Liver (tissue), 9 donors: ENCODE measurements around the gene CEACAM20. TPM values are rescaled to one million over a fixed set of nuclear protein-coding genes. Genes with fewer than 3 reads are reported as not detected.
"Not testable (repeated sequence)": the region's sequence is repeated elsewhere in the genome, so short reads cannot be mapped to it uniquely, and the experiment has no call there.

Experiments
- DNase-seq: peaks from one replicate; pipeline ENCODE4 v3.0.0-alpha.2; 2017; ENCODE audit warnings: low spot score
- H3K27ac ChIP-seq, 2 donors: one replicate each; pipeline ENCODE4 v1.7.0; 2013; ENCODE audit warnings: inconsistent platforms in 2 of 2, low read length in 2 of 2, control low read depth in 1 of 2, low read depth in 1 of 2, mild to moderate bottlenecking in 1 of 2
- H3K27me3 ChIP-seq, 4 donors: one replicate each; pipeline versions ENCODE4 v1.6.1 to v1.7.0; 2013; ENCODE audit warnings: low read length in 3 of 4, inconsistent platforms in 1 of 4, mild to moderate bottlenecking in 1 of 4, moderate library complexity in 1 of 4; ENCODE audit not compliant: control insufficient read depth in 4 of 4, insufficient read depth in 4 of 4
- H3K36me3 ChIP-seq, 4 donors: one replicate each; pipeline versions ENCODE4 v1.6.1 to v1.7.0; 2013; ENCODE audit warnings: low read length in 3 of 4, mild to moderate bottlenecking in 3 of 4, low read depth in 1 of 4, moderate library complexity in 1 of 4; ENCODE audit not compliant: control insufficient read depth in 4 of 4, insufficient read depth in 3 of 4
- H3K4me1 ChIP-seq, 4 donors: one replicate each; pipeline versions ENCODE4 v1.6.1 to v1.7.0; 2013; ENCODE audit warnings: low read length in 3 of 4, mild to moderate bottlenecking in 3 of 4, moderate library complexity in 1 of 4; ENCODE audit not compliant: control insufficient read depth in 4 of 4, insufficient read depth in 4 of 4
- H3K4me3 ChIP-seq, 3 donors: one replicate each; pipeline versions ENCODE4 v1.6.1 to v1.7.0; 2013; ENCODE audit warnings: low read length in 3 of 3, control low read depth in 1 of 3, low read depth in 1 of 3, mild to moderate bottlenecking in 1 of 3
- H3K9ac ChIP-seq, 2 donors: one replicate each; pipeline ENCODE4 v1.7.0; 2013; ENCODE audit warnings: low read length in 2 of 2, mild to moderate bottlenecking in 2 of 2, moderate library complexity in 2 of 2, control low read depth in 1 of 2, low read depth in 1 of 2
- H3K9me3 ChIP-seq, 4 donors: one replicate each; pipeline versions ENCODE4 v1.6.1 to v1.7.0; 2013; ENCODE audit warnings: low read length in 3 of 4; ENCODE audit not compliant: control insufficient read depth in 4 of 4
- ATF3 ChIP-seq: IDR thresholded peaks from 2 replicates; pipeline ENCODE4 v1.6.1; 2016; ENCODE audit warnings: antibody characterized with exemption
- EGR1 ChIP-seq, 2 donors: IDR thresholded peaks; 2 replicates each; pipeline ENCODE4 v1.6.1; 2016 to 2018; ENCODE audit warnings: antibody characterized with exemption in 2 of 2, low read depth in 2 of 2
- FOXA2 ChIP-seq: IDR thresholded peaks from 2 replicates; pipeline ENCODE4 v1.6.1; 2016; ENCODE audit warnings: antibody characterized with exemption
- HNF4A ChIP-seq, 2 donors: conservative IDR thresholded peaks; 2 replicates each; pipeline ENCODE4 v1.6.1; 2016; ENCODE audit warnings: antibody characterized with exemption in 2 of 2, mild to moderate bottlenecking in 2 of 2
- HNF4G ChIP-seq: IDR thresholded peaks from 2 replicates; pipeline ENCODE4 v1.6.1; 2016; ENCODE audit warnings: antibody characterized with exemption
- JUND ChIP-seq, 2 donors: IDR thresholded peaks; 2 replicates each; pipeline ENCODE4 v1.6.1; 2016; ENCODE audit warnings: antibody characterized with exemption in 2 of 2
- MAX ChIP-seq: IDR thresholded peaks from 2 replicates; pipeline ENCODE4 v1.6.1; 2016; ENCODE audit warnings: antibody characterized with exemption
- RAD21 ChIP-seq, 2 donors: IDR thresholded peaks; 2 replicates each; pipeline ENCODE4 v1.6.1; 2016; ENCODE audit warnings: antibody characterized with exemption in 2 of 2, mild to moderate bottlenecking in 2 of 2
- RXRA ChIP-seq, 2 donors: IDR thresholded peaks; 2 replicates each; pipeline ENCODE4 v1.6.1; 2017 to 2018; ENCODE audit warnings: antibody characterized with exemption in 2 of 2, mild to moderate bottlenecking in 1 of 2
- SP1 ChIP-seq: IDR thresholded peaks from 2 replicates; pipeline ENCODE4 v1.6.1; 2018; ENCODE audit warnings: antibody characterized with exemption, mild to moderate bottlenecking
- TAF1 ChIP-seq: conservative IDR thresholded peaks from 2 replicates; pipeline ENCODE4 v1.6.1; 2016; ENCODE audit warnings: antibody characterized with exemption, mild to moderate bottlenecking
- YY1 ChIP-seq: IDR thresholded peaks from 2 replicates; pipeline ENCODE4 v1.6.1; 2016; ENCODE audit warnings: antibody characterized with exemption, mild to moderate bottlenecking
- ZBTB33 ChIP-seq: IDR thresholded peaks from 2 replicates; pipeline ENCODE4 v1.6.1; 2016; ENCODE audit warnings: antibody characterized with exemption
- WGBS: extraction: QIAGEN DNeasy Blood & Tissue Kit; methylation state at CpG from one replicate; pipeline ENCODE4 v1.1.7; 2013; 5-methylcytosine and 5-hydroxymethylcytosine counted together
- polyA plus RNA-seq, 2 donors: library from polyadenylated mRNA; stranded (reverse) in 1 of 2; unstranded in 1 of 2; fragments of 200-250 nt in 1 of 2; fragments of >200 nt in 1 of 2; fragmentation: Nextera tagmentation in 1 of 2; extraction: Ambion mirVana in 1 of 2; gene quantifications; one replicate each; pipeline versions ENCODE4 v1.2.1 to v1.2.3, GENCODE V29; 2013 to 2015
- total RNA-seq, 2 donors: library from RNA; depleted of rRNA; stranded (reverse); fragments of >200 nt; gene quantifications; one replicate each; pipeline ENCODE4 v1.2.3, GENCODE V29; 2014
- donor health status: healthy.
- donor health status: healthy.
- donor health status: healthy.
- donor health status: healthy.
- donor health status: healthy.

CEACAM20 gene
- total and polyA plus RNA-seq, 4 donors = 0.09 to 0.25 TPM; not detected in 2

GRCh38 chr19:44539991-44540390 is 10.5 kb upstream of the CEACAM20 start:
- Histone ChIP-seq H3K9me3 (peaks cover 0 to 7% (median 0%) of the 10 kb centered on the region in 4 donors), H3K36me3 (peaks cover 0 to 2% (median 0%) of the 10 kb centered on the region in 4 donors), H3K27ac (no peak overlapping the region), H3K4me3 (no peak overlapping the region), H3K9ac (no peak overlapping the region), H3K4me1 (no peaks in the 10 kb centered on the region), H3K27me3 (no peaks in the 10 kb centered on the region)
- no peak for TF ChIP-seq RAD21 (IDR thresholded peaks at IDR 0.05)
- no peak for TF ChIP-seq ATF3
- TF ChIP-seq RXRA (IDR thresholded peaks at IDR 0.05) = no peak
- no peak for TF ChIP-seq MAX
- no peak for TF ChIP-seq TAF1
- no peak for TF ChIP-seq HNF4A (conservative IDR thresholded peaks at IDR 0.05)
- TF ChIP-seq YY1 = no peak
- no peak for TF ChIP-seq SP1
- WGBS = 85% methylated on average over 6 of the region's 6 CpGs
- DNase-seq = no peak

- DNase-seq = no peak
- Histone ChIP-seq H3K27ac (no peak overlapping the region), H3K27me3 (no peaks in the 10 kb centered on the region), H3K9ac (no peak overlapping the region), H3K4me3 (no peak overlapping the region), H3K36me3 (peaks cover 0 to 2% (median 0%) of the 10 kb centered on the region in 4 donors), H3K4me1 (no peaks in the 10 kb centered on the region), H3K9me3 (peaks cover 0 to 7% (median 0%) of the 10 kb centered on the region in 4 donors)
- WGBS = 84% methylated on average over 11 of the region's 11 CpGs
- TF ChIP-seq EGR1 (IDR thresholded peaks at IDR 0.05; ENCODE audit: low read depth in 2 of 2) (no peak), ATF3 (no peak), TAF1 (no peak), FOXA2 (no peak), JUND (IDR thresholded peaks at IDR 0.05) (no peak), SP1 (no peak), HNF4G (no peak), RAD21 (IDR thresholded peaks at IDR 0.05) (no peak), HNF4A (conservative IDR thresholded peaks at IDR 0.05) (no peak), YY1 (no peak), ZBTB33 (no peak)
Measured at GRCh38 chr19:44539236-44539826, 9.9 kb upstream of the CEACAM20 start.

- not testable (repeated sequence) for H3K27ac ChIP-seq, H3K4me1 ChIP-seq, H3K9ac ChIP-seq, DNase-seq, H3K27me3 ChIP-seq, H3K4me3 ChIP-seq, H3K36me3 ChIP-seq, H3K9me3 ChIP-seq
- 81% methylated on average over 3 of the region's 3 CpGs for WGBS
Measured at GRCh38 chr19:44535361-44535760, 5.9 kb upstream of the CEACAM20 start.
